ENCODE results near the gene DLST.

The DLST gene

GRCh38 chr14:74897642-74898041 is 15.9 kb downstream of the DLST start:
- DNase-seq, result no peak

- DNase-seq, result no peak
These were observed 16.4 kb downstream of the DLST start for GRCh38 chr14:74898083-74898482.

GRCh38 chr14:74898694-74899093 is 17.0 kb downstream of the DLST start:
- DNase-seq, result no peak

- DNase-seq, result no peak
These were observed 21.4 kb downstream of the DLST start for GRCh38 chr14:74902941-74903705.

GRCh38 chr14:74904635-74905503 is 23.2 kb downstream of the DLST start:
- no peak for DNase-seq

- peak; percentile 88 for DNase-seq
These were observed 24.0 kb downstream of the DLST start for GRCh38 chr14:74905595-74906142.

GRCh38 chr14:74906925-74907521 is 25.3 kb downstream of the DLST start:
- no peak for DNase-seq

GRCh38 chr14:74907744-74908143 is 26.0 kb downstream of the DLST start:
- no peak for DNase-seq

GRCh38 chr14:74908861-74909341 is 27.2 kb downstream of the DLST start:
- no peak for DNase-seq

GRCh38 chr14:74909501-74909900 is 27.8 kb downstream of the DLST start:
- no peak for DNase-seq

- DNase-seq, result no peak
These were observed 28.2 kb downstream of the DLST start for GRCh38 chr14:74909911-74910310.

- DNase-seq, result no peak
These were observed 28.8 kb downstream of the DLST start for GRCh38 chr14:74910556-74910955.

GRCh38 chr14:74911221-74911620 is 29.5 kb downstream of the DLST start:
- DNase-seq, result no peak

GRCh38 chr14:74911704-74912103 is 30.0 kb downstream of the DLST start:
- no peak for DNase-seq

- DNase-seq, result no peak
These were observed 30.4 kb downstream of the DLST start for GRCh38 chr14:74912111-74912510.

GRCh38 chr14:74912801-74913200 is 31.1 kb downstream of the DLST start:
- no peak for DNase-seq

GRCh38 chr14:74913393-74913910 is 31.7 kb downstream of the DLST start:
- DNase-seq, result no peak

GRCh38 chr14:74913986-74914573 is 32.4 kb downstream of the DLST start:
- no peak for DNase-seq

- no peak for DNase-seq
These were observed 33.7 kb downstream of the DLST start for GRCh38 chr14:74915426-74915825.

- DNase-seq, result no peak
These were observed 34.1 kb downstream of the DLST start for GRCh38 chr14:74915826-74916225.

GRCh38 chr14:74917178-74917543 is 35.4 kb downstream of the DLST start:
- no peak for DNase-seq

GRCh38 chr14:74917646-74918081 is 35.9 kb downstream of the DLST start:
- no peak for DNase-seq

GRCh38 chr14:74918380-74918779 is 36.7 kb downstream of the DLST start:
- DNase-seq, result no peak

Data from activated T-cell treated with anti-CD3 and anti-CD28 coated beads, Interleukin-2, amount 50 U/mL, for 48 hours (primary cell).